H9 (cell line): ENCODE results near the gene DYNC2H1. TPM values are rescaled to one million over a fixed set of nuclear protein-coding genes. Genes with fewer than 3 reads are reported as not detected.

ENCODE experiments used
- DNase-seq: peaks from one replicate; pipeline ENCODE4 v3.0.0-alpha.2; 2017
- H2AFZ ChIP-seq: one replicate; pipeline ENCODE4 v1.6.1; 2013; ENCODE audit warnings: mild to moderate bottlenecking, low read length, control low read depth, moderate library complexity
- H2AK5ac ChIP-seq: 2 replicates; pipeline ENCODE4 v1.6.1; 2013; ENCODE audit warnings: low read length, control low read depth, mixed read lengths; ENCODE audit not compliant: insufficient read length
- H2BK120ac ChIP-seq: one replicate; pipeline ENCODE4 v1.6.1; 2013; ENCODE audit warnings: low read depth, mild to moderate bottlenecking, low read length, control low read depth, inconsistent platforms; ENCODE audit not compliant: poor library complexity, severe bottlenecking
- H2BK12ac ChIP-seq: 2 replicates; pipeline ENCODE4 v1.6.1; 2013; ENCODE audit warnings: low read length, control low read depth, mixed read lengths, low read depth; ENCODE audit not compliant: insufficient read length
- H2BK15ac ChIP-seq: 2 replicates; pipeline ENCODE4 v1.6.1; 2013; ENCODE audit warnings: low read depth, low read length, control low read depth
- H2BK20ac ChIP-seq: one replicate; pipeline ENCODE4 v1.6.1; 2013; ENCODE audit warnings: low read depth, mild to moderate bottlenecking, low read length, control low read depth, inconsistent platforms; ENCODE audit not compliant: poor library complexity, severe bottlenecking
- H2BK5ac ChIP-seq: 2 replicates; pipeline ENCODE4 v1.6.1; 2013; ENCODE audit warnings: low read length, control low read depth, mixed read lengths; ENCODE audit not compliant: insufficient read length
- H3K14ac ChIP-seq: 2 replicates; pipeline ENCODE4 v1.6.1; 2013; ENCODE audit warnings: low read length, control low read depth; ENCODE audit not compliant: insufficient read depth
- H3K18ac ChIP-seq: 2 replicates; pipeline ENCODE4 v1.6.1; 2013; ENCODE audit warnings: low read depth, mild to moderate bottlenecking, mixed read lengths, low read length, control low read depth; ENCODE audit not compliant: insufficient read length
- H3K23ac ChIP-seq: 2 replicates; pipeline ENCODE4 v1.6.1; 2013; ENCODE audit warnings: low read length, control low read depth, mixed read lengths, low read depth; ENCODE audit not compliant: insufficient read length
- H3K23me2 ChIP-seq: 2 replicates; pipeline ENCODE4 v1.6.1; 2013; ENCODE audit warnings: low read depth, mild to moderate bottlenecking, mixed read lengths, low read length, control low read depth; ENCODE audit not compliant: insufficient read length, poor library complexity, severe bottlenecking
- H3K27ac ChIP-seq: 2 replicates; pipeline ENCODE4 v1.5.1; 2013; ENCODE audit warnings: low read length, control low read depth, mixed read lengths, low read depth; ENCODE audit not compliant: insufficient read length
- H3K27me3 ChIP-seq: 2 replicates; pipeline ENCODE4 v1.6.1; 2013; ENCODE audit warnings: low read length, control low read depth, inconsistent platforms; ENCODE audit not compliant: insufficient read depth
- H3K4ac ChIP-seq: 2 replicates; pipeline ENCODE4 v1.6.1; 2013; ENCODE audit warnings: low read depth, mild to moderate bottlenecking, control low read depth, inconsistent platforms, low read length, moderate library complexity
- H3K4me1 ChIP-seq: 2 replicates; pipeline ENCODE4 v1.6.1; 2013; ENCODE audit warnings: low read length, control low read depth, inconsistent platforms; ENCODE audit not compliant: insufficient read depth
- H3K4me2 ChIP-seq: 2 replicates; pipeline ENCODE4 v1.6.1; 2013; ENCODE audit warnings: low read length, control low read depth, mixed read lengths; ENCODE audit not compliant: insufficient read length, insufficient read depth
- H3K56ac ChIP-seq: 2 replicates; pipeline ENCODE4 v1.6.1; 2013; ENCODE audit warnings: low read depth, mild to moderate bottlenecking, mixed read lengths, low read length, control low read depth; ENCODE audit not compliant: insufficient read length
- H3K79me1 ChIP-seq: 2 replicates; pipeline ENCODE4 v1.6.1; 2013; ENCODE audit warnings: low read depth, mild to moderate bottlenecking, moderate library complexity, low read length, control low read depth, inconsistent platforms; ENCODE audit not compliant: insufficient read depth, poor library complexity, severe bottlenecking
- H3K79me2 ChIP-seq: 2 replicates; pipeline ENCODE4 v1.6.1; 2013; ENCODE audit warnings: low read length, control low read depth, inconsistent platforms; ENCODE audit not compliant: insufficient read depth
- H3K9ac ChIP-seq: 2 replicates; pipeline ENCODE4 v1.6.1; 2013; ENCODE audit warnings: low read length, control low read depth, mixed read lengths; ENCODE audit not compliant: insufficient read length; ENCODE audit errors: extremely low read depth
- H3K9me3 ChIP-seq: one replicate; pipeline ENCODE4 v1.6.1; 2013; ENCODE audit warnings: low read depth, low read length, inconsistent platforms; ENCODE audit not compliant: control insufficient read depth
- H3T11ph ChIP-seq: one replicate; pipeline ENCODE4 v1.6.1; 2013; ENCODE audit warnings: mild to moderate bottlenecking, low read length, control low read depth, inconsistent platforms
- H4K20me1 ChIP-seq: one replicate; pipeline ENCODE4 v1.6.1; 2013; ENCODE audit not compliant: control insufficient read depth, insufficient read length, insufficient read depth
- H4K5ac ChIP-seq: 2 replicates; pipeline ENCODE4 v1.6.1; 2013; ENCODE audit warnings: low read depth, mild to moderate bottlenecking, mixed read lengths, low read length, control low read depth; ENCODE audit not compliant: insufficient read length
- H4K8ac ChIP-seq: replicated peaks from 2 replicates; pipeline ENCODE4 v1.6.1; 2013; ENCODE audit warnings: low read length, control low read depth, mixed read lengths, low read depth; ENCODE audit not compliant: insufficient read length
- H4K91ac ChIP-seq: 2 replicates; pipeline ENCODE4 v1.6.1; 2013; ENCODE audit warnings: low read depth, mild to moderate bottlenecking, moderate library complexity, mixed read lengths, low read length, control low read depth; ENCODE audit not compliant: insufficient read length
- H3K27ac Mint-ChIP-seq, 3 experiments: 2 replicates in 2 of 3; 3 replicates in 1 of 3; pipeline ENCODE4 v1.8.0; 2020 to 2021; ENCODE audit warnings: mixed read lengths in 3 of 3, mild to moderate bottlenecking in 1 of 3, moderate library complexity in 1 of 3
- H3K27me3 Mint-ChIP-seq: 2 replicates; pipeline ENCODE4 v1.8.0; 2021; ENCODE audit warnings: low read depth, mild to moderate bottlenecking, moderate library complexity, mixed read lengths
- H3K36me3 Mint-ChIP-seq, 3 experiments: 2 replicates in 2 of 3; 3 replicates in 1 of 3; pipeline ENCODE4 v1.8.0; 2020 to 2021; ENCODE audit warnings: low read depth in 3 of 3, mixed read lengths in 3 of 3; ENCODE audit not compliant: insufficient read depth in 1 of 3
- H3K4me1 Mint-ChIP-seq, 2 experiments: 2 replicates each; pipeline ENCODE4 v1.8.0; 2020; ENCODE audit warnings: mixed read lengths in 2 of 2
- H3K4me3 Mint-ChIP-seq, 2 experiments: 2 replicates in 1 of 2; 3 replicates in 1 of 2; pipeline ENCODE4 v1.8.0; 2020 to 2021; ENCODE audit warnings: mild to moderate bottlenecking in 2 of 2, mixed read lengths in 2 of 2, moderate library complexity in 1 of 2
- H3K9me3 Mint-ChIP-seq, 2 experiments: 2 replicates in 1 of 2; 3 replicates in 1 of 2; pipeline ENCODE4 v1.8.0; 2020; ENCODE audit warnings: mild to moderate bottlenecking in 2 of 2, mixed read lengths in 2 of 2, moderate library complexity in 1 of 2
- WGBS: extraction: QIAGEN DNeasy Blood & Tissue Kit; methylation state at CpG from one replicate; pipeline ENCODE4 v1.1.7; 2013; ENCODE audit warnings: missing lambda C conversion rate, low lambda C conversion rate, mixed read lengths; ENCODE audit not compliant: insufficient read length; ENCODE audit errors: extremely low coverage; 5-methylcytosine and 5-hydroxymethylcytosine counted together
- total RNA-seq: library from RNA; stranded (reverse); gene quantifications from 2 replicates; pipeline ENCODE4 v1.2.1, GENCODE V29; 2021
- TF ChIP-seq, protein P1 (sequence below): fragments of 200-600 bp; sonication (generic); conservative IDR thresholded peaks from 3 replicates; pipeline ENCODE4 v1.8.0; 2021; ENCODE audit warnings: antibody characterized with exemption, mild to moderate bottlenecking

The DYNC2H1 gene
- total RNA-seq, 1 experiment from 2014 or later = 13.2 TPM

DNA sequence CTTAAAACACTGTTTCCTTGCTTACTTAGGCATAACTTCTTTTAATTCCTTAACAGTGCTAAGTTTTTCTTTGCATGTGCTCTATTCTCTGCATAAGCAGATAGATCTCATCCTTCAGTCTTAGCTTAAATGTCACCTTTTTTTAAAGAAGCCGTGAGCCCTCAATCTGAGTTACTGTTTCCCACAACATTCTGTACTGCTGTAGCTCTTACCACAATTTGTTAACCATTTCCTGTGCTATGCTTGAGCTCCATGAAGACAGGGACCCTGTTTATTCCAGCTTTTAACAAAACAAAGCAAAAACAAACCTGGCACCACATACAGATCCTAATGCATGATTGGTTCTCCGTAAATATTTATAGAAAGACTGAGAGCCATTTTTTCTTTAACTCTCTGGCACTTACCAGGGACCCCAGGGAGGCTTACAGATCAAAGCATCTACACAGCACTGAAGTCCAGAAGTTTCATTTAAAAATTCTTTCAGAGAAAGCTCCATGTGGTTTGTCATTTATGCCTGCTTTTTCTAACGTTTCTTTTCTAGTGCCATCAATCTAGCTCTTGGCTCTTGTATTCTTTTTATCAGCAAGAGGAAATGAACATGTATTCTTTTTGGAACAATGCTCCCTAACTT lies 74.9 kb downstream of the DYNC2H1 start:
- TF ChIP-seq, protein P1, sequence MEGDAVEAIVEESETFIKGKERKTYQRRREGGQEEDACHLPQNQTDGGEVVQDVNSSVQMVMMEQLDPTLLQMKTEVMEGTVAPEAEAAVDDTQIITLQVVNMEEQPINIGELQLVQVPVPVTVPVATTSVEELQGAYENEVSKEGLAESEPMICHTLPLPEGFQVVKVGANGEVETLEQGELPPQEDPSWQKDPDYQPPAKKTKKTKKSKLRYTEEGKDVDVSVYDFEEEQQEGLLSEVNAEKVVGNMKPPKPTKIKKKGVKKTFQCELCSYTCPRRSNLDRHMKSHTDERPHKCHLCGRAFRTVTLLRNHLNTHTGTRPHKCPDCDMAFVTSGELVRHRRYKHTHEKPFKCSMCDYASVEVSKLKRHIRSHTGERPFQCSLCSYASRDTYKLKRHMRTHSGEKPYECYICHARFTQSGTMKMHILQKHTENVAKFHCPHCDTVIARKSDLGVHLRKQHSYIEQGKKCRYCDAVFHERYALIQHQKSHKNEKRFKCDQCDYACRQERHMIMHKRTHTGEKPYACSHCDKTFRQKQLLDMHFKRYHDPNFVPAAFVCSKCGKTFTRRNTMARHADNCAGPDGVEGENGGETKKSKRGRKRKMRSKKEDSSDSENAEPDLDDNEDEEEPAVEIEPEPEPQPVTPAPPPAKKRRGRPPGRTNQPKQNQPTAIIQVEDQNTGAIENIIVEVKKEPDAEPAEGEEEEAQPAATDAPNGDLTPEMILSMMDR = no peak
- Histone ChIP-seq H3K56ac (no peak overlapping the region), H2BK120ac (no peak overlapping the region), H4K8ac (no peak overlapping the region), H3K23ac (no peak overlapping the region), H3K79me1 (no peaks in the 10 kb centered on the region), H3K9ac (no peak overlapping the region), H3K14ac (no peak overlapping the region), H2AK5ac (no peak overlapping the region), H4K5ac (no peak overlapping the region), H3K27me3 (no peaks in the 10 kb centered on the region), H4K20me1 (no peaks in the 10 kb centered on the region), H3K27ac (no peak overlapping the region), H4K91ac (no peak overlapping the region), H2BK12ac (no peak overlapping the region), H3K4me2 (no peak overlapping the region), H3T11ph (no peak overlapping the region), H3K4me1 (no peaks in the 10 kb centered on the region), H3K79me2 (no peaks in the 10 kb centered on the region), H3K18ac (no peak overlapping the region), H2BK15ac (no peak overlapping the region), H3K23me2 (no peaks in the 10 kb centered on the region), H2BK20ac (no peak overlapping the region), H3K4ac (no peak overlapping the region), H2BK5ac (no peak overlapping the region), H3K9me3 (no peaks in the 10 kb centered on the region), H2AFZ (no peak overlapping the region)
- H3K4me3 Mint-ChIP-seq = no peak overlapping the region
- no CpG with 5 or more reads among the region's 3 CpGs for WGBS
- H3K27me3 Mint-ChIP-seq = no peaks in the 10 kb centered on the region
- no peak for DNase-seq
- H3K27ac Mint-ChIP-seq = no peak overlapping the region
- H3K9me3 Mint-ChIP-seq = no peaks in the 10 kb centered on the region
- H3K4me1 Mint-ChIP-seq = peaks cover 0 to 6% of the 10 kb centered on the region in 2 experiments; a peak in 3 of 4 replicates
- no peaks in the 10 kb centered on the region; a peak in 1 of 7 replicates for H3K36me3 Mint-ChIP-seq
